GM20000 (cell line): Measurements from ENCODE around the gene MYO1H.

Experiments used
- DNase-seq: peaks from one replicate; pipeline ENCODE4 v3.0.0; 2012; ENCODE audit warnings: low spot score
- TF ChIP-seq, protein P1 (sequence below): IDR thresholded peaks from 2 replicates; pipeline ENCODE4 v1.5.1; 2012; ENCODE audit warnings: mild to moderate bottlenecking, control low read depth; ENCODE audit errors: extremely low read depth, missing control alignments

The MYO1H gene

DNA sequence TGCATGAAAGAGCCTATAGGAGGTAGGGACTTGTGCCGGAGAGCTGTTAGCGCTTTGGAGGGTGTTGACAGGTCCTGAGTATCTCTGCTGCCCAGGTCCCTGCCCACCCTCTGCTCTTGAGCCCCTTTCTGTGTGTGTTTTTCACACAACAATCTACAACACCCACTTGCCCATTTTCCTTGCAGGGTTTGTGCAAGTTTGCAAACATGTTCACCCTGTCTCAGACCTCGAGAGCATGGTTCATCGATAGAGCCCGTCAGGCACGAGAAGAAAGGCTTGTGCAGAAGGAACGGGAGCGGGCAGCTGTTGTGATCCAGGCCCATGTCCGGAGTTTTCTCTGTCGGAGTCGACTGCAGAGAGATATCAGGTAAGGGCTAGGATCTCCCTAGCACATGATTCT lies 135.6 kb downstream of the MYO1H start:
- no peak for DNase-seq
- TF ChIP-seq, protein P1, sequence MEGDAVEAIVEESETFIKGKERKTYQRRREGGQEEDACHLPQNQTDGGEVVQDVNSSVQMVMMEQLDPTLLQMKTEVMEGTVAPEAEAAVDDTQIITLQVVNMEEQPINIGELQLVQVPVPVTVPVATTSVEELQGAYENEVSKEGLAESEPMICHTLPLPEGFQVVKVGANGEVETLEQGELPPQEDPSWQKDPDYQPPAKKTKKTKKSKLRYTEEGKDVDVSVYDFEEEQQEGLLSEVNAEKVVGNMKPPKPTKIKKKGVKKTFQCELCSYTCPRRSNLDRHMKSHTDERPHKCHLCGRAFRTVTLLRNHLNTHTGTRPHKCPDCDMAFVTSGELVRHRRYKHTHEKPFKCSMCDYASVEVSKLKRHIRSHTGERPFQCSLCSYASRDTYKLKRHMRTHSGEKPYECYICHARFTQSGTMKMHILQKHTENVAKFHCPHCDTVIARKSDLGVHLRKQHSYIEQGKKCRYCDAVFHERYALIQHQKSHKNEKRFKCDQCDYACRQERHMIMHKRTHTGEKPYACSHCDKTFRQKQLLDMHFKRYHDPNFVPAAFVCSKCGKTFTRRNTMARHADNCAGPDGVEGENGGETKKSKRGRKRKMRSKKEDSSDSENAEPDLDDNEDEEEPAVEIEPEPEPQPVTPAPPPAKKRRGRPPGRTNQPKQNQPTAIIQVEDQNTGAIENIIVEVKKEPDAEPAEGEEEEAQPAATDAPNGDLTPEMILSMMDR: no peak

DNA sequence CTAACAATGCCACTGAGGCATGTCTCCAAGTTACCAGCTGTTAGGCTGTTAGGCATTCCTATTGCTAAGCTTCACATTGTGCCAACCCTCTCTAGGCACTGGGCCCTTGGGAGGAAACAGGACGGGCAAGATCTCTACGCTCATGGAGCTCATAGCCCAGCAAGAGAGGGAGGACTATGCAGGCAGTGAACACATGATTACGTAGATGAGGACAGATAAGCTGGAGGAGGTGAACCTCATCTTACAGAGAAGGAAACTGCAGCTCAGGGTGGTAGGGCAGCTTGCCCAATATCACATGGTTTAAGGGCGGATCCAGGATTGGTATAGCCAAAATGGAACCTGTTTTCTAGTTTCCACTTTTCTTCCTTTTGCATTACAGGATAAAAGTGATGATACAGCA lies 137.5 kb downstream of the MYO1H start:
- no peak for DNase-seq
- TF ChIP-seq, protein P1: no peak

DNA sequence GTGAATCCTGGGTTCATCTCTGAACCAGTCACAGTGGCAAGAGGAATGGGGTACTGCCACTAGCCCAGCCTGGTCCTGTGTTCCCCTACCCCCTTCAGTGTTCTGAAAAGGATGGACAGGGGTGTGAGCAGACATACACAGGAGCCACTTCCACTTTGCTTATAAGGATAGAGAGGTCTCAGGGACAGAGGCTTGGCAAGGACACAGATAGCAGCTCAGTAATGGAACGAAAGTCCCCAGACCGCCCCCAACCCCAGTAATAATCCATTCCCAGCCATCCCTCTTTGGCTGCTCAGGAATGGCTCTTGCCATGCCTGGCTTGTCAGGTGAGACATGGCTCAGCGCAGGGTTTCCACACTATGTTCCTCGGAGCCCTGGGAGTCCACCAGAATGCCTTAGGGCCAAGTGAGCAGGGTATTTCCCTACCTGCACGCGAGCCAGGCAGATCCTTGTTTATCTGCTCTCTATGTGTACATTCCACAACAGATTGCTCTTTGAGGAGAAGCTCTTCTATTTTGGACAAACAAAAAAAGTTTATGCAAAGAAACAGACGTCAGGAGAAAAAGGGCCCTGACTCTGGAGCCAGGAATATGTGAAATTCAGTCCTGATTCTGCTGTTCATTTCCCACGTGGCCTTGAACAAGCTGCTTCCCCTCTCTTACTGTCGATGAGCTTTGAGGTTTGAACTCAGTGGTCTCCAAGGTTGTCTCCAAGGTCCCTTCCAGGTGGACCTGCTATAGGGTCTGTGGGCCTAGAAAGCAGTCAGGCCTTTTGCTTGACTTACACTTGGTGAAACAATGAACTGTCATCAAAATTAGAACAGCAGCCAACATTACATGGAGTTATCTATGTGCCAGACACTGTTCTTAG lies 139.7 kb downstream of the MYO1H start:
- no peak for DNase-seq
- TF ChIP-seq, protein P1: no peak

DNA sequence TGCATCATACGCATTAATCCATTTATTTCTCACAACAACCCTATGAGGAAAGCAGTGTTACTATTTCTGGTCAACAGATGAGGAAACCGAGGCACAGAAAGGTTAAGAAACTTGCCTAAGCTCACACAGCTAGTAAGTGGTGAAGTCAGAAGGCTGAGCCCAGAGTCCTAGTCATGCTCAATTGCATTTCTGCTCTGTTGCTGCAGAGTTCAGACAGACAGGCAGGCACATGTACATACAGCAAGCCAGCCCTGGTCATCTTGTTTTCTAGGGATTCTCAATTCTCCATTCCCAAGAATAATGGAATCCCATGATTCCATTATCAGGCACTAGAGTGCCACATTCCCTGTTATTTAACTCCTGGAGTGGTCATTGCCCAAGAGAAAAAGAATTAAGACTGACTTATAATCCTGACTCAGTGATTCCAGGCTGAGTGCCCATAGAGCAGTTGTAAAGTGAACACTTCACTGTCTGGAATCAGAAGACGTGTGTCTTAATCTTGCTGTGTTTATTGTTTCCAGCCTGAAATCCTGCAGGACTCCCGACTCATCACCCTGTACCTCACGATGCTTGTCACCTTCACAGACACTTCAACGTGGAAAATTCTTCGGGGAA lies 140.5 kb downstream of the MYO1H start:
- DNase-seq: no peak
- TF ChIP-seq, protein P1: no peak

DNA sequence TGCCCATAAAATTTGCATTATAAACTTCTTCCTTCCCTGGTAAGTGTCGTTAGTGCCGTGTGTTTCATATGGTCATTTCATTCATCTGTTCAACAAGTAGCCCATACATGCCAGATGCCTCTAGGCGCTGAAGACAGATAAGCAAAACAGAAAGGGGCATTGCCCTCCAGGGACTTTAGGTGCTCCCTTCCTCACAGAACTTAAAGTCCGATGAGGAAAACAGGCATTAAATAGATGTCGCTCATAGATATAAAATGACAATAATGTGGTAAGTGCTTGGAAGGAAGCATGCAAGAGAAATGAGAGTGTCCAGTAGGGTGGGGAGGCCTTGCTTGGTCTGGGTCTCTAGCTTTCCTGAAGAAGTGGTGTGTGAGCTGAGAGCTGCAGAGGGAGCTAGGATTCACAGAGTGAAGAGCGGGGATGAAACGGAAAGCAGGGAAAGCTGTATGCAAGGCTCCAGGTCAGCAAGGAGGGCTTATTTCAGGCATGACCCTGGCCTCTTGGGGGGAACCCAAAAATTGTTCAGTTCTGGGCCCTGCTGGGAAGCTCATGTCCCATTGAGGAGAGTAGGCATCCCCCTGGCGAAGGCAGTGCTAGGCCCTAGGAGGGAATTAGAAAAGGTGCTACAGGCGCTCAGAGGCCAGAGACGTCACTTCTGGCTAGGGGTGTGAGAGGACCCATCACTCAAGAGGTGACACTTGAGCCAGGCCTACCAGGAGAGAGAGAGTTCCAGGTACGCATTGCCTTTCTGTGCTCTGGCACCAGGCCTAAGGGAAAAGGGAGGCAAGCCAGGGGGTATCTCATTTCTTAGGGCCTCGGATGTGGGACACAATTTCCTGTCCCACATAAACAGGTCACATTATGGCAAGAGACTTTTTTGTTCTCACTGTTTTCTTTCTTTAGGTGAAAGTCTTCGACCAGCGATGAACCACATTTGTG lies 141.6 kb downstream of the MYO1H start:
- DNase-seq: no peak

DNA sequence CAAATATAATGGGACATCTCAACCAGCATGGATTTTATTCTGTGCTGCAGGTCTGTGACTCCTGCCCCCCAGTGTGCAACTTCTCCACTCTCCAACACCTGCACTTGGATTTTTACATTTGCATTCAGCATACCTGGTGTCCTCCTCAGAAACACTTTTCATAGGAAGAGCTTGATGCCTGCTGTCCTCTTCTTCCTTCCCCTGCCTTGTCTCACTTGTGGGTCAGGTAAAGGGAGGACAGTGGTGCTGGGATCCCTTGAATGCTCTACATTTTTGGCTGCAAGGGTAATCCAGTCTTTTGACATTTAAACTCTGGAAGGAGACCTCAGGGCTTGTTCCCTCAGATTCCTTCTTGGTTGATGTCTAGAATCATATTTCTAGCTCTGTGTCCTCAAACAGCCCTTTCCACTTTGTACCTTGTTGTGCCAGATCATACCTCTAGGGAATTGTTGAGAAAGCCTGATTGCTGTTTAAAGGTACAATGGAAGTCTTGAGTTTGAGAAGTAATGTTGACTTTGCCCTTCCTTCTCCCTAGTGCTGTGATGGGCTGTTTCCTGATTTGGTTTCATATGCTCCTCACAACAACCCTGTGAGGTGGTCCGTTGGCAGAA lies 142.4 kb downstream of the MYO1H start:
- TF ChIP-seq, protein P1: no peak
- no peak for DNase-seq

More for the DNA sequence above, 141.6 kb downstream of the MYO1H start:
- TF ChIP-seq, protein P1: no peak
